Measurements from ENCODE around the gene SUGCT. TPM values are rescaled to one million over a fixed set of nuclear protein-coding genes. Genes with fewer than 3 reads are reported as not detected.

SUGCT gene
- total and polyA plus RNA-seq, 2 of the 8 experiments (the other 6 are each of a cell fraction or from before 2014, with no cell fraction given), result 2.8 to 5.4 TPM

GRCh38 chr7:40220421-40220911, 85.7 kb downstream of the SUGCT start:
- H2AK5ac ChIP-seq (ENCODE audit: low read depth, low read length), result no peak overlapping the region
- H2BK15ac ChIP-seq (ENCODE audit: low read length), result no peak overlapping the region
- no peaks in the 10 kb centered on the region for H3K4me1 ChIP-seq (replicated peaks in 1 of 4; ENCODE audit: control insufficient read depth in 3 of 4, insufficient read depth in 4 of 4, low read length in 3 of 4)
- H2BK20ac ChIP-seq (ENCODE audit: low read length), result no peak overlapping the region
- no peak overlapping the region for H2BK120ac ChIP-seq (replicated peaks; ENCODE audit: low read depth, low read length)
- H3K79me1 ChIP-seq (ENCODE audit: low read depth, low read length), result no peaks in the 10 kb centered on the region
- H3K79me2 ChIP-seq (ENCODE audit: control insufficient read depth in 1 of 2, insufficient read depth in 2 of 2, low read length in 2 of 2), result no peaks in the 10 kb centered on the region
- H3K56ac ChIP-seq (replicated peaks; ENCODE audit: insufficient read length, low read depth, low read length), result no peak overlapping the region
- H3K27me3 ChIP-seq (replicated peaks in 1 of 4; ENCODE audit: control insufficient read depth in 3 of 4, extremely low read depth in 1 of 4, insufficient read depth in 3 of 4, low read length in 3 of 4), result no peaks in the 10 kb centered on the region
- H4K91ac ChIP-seq (replicated peaks; ENCODE audit: insufficient read length, low read length), result no peak overlapping the region
- H4K8ac ChIP-seq (ENCODE audit: extremely low read depth, insufficient read depth, low read length), result no peak overlapping the region
- no peak overlapping the region for H3K23ac ChIP-seq (ENCODE audit: insufficient read length)
- no peak overlapping the region for H4K5ac ChIP-seq (ENCODE audit: insufficient read length, low read depth, low read length)
- H3K23me2 ChIP-seq (ENCODE audit: low read depth, low read length), result no peaks in the 10 kb centered on the region
- H2AFZ ChIP-seq (ENCODE audit: low read length), result no peak overlapping the region
- POLR2A ChIA-PET (ENCODE audit: partially characterized antibody), result no interaction called here
- no peak overlapping the region for H3K4ac ChIP-seq (replicated peaks; ENCODE audit: insufficient read length, low read depth, low read length)
- H3K9me3 ChIP-seq (ENCODE audit: insufficient read depth in 2 of 2, low read depth in 1 of 2, low read length in 1 of 2), result no peaks in the 10 kb centered on the region
- no peak overlapping the region for H3K4me3 ChIP-seq (ENCODE audit: extremely low read depth in 1 of 4, insufficient read depth in 2 of 4, low read depth in 3 of 4, low read length in 4 of 4)
- FAIRE-seq (no peak), DNase-seq (ENCODE audit: low read depth in 1 of 2, low spot score in 2 of 2) (no peak)
- CTCF ChIA-PET (ENCODE audit: partially characterized antibody), result interaction anchor here (0.6 to 0.9 kb wide), 2 partner anchors 13 to 613 kb away, joined by 3 to 4 read pairs; no protein-coding TSS in a partner anchor
- no peaks in the 10 kb centered on the region for H3K36me3 ChIP-seq (ENCODE audit: control insufficient read depth in 2 of 4, insufficient read depth in 4 of 4, low read length in 3 of 4)
- H3K9ac ChIP-seq (replicated peaks in 1 of 4; ENCODE audit: extremely low read depth in 1 of 4, low read depth in 3 of 4, low read length in 3 of 4), result no peak overlapping the region
- no peak overlapping the region for H3K14ac ChIP-seq (ENCODE audit: insufficient read length)
- H2BK12ac ChIP-seq (ENCODE audit: low read depth, low read length), result no peak overlapping the region
- no peak overlapping the region for H3K18ac ChIP-seq (ENCODE audit: extremely low read depth, low read length)
- H2BK5ac ChIP-seq (ENCODE audit: low read depth, low read length), result no peak overlapping the region
- no peak overlapping the region for H3K4me2 ChIP-seq (ENCODE audit: insufficient read depth in 1 of 2, low read depth in 2 of 2, low read length in 2 of 2)
- no peak overlapping the region for H3K27ac ChIP-seq (ENCODE audit: low read depth, low read length)
- H4K20me1 ChIP-seq (replicated peaks in 1 of 2; ENCODE audit: control insufficient read depth in 1 of 2, insufficient read depth in 2 of 2, low read length in 2 of 2), result no peaks in the 10 kb centered on the region
- no peak for TF ChIP-seq EZH2 (IDR thresholded peaks at IDR 0.05; ENCODE audit: low read depth, low read length, severe bottlenecking)
- no peak for TF ChIP-seq HDAC2 (IDR thresholded peaks at IDR 0.05; ENCODE audit: borderline replicate concordance in 1 of 2, low read depth in 2 of 2, low read length in 2 of 2)
- TF ChIP-seq KDM4A (IDR thresholded peaks at IDR 0.05; ENCODE audit: low read depth, low read length, severe bottlenecking), result no peak
- TF ChIP-seq E2F6 (IDR thresholded peaks at IDR 0.05), result no peak
- no peak for TF ChIP-seq MAX (IDR thresholded peaks at IDR 0.05)
- no peak for TF ChIP-seq MAFK (IDR thresholded peaks at IDR 0.05; ENCODE audit: low read depth, low read length)
- no peak for TF ChIP-seq RFX5 (IDR thresholded peaks at IDR 0.05; ENCODE audit: borderline replicate concordance, low read depth, low read length)
- no peak for TF ChIP-seq PHF8 (conservative IDR thresholded peaks at IDR 0.05; ENCODE audit: low read depth, low read length)
- TF ChIP-seq TCF12 (IDR thresholded peaks at IDR 0.05; ENCODE audit: low read depth, low read length), result no peak
- no peak for TF ChIP-seq ATF2 (IDR thresholded peaks at IDR 0.05; ENCODE audit: low read length)
- TF ChIP-seq TBP (IDR thresholded peaks at IDR 0.05; ENCODE audit: low read depth, low read length), result no peak
- TF ChIP-seq CEBPB (IDR thresholded peaks at IDR 0.05; ENCODE audit: low read depth, low read length), result no peak
